HG02763 (cell line): ENCODE results near the gene ZNF316.
"Not testable (repeated sequence)": the region's sequence is repeated elsewhere in the genome, so short reads cannot be mapped to it uniquely, and the experiment has no call there.

Experiments
- ATAC-seq: cut with Tn5 transposase; IDR thresholded peaks from one replicate; pipeline ENCODE4 v1.9.1; 2021; ENCODE audit warnings: mild to moderate bottlenecking, moderate library complexity; ENCODE audit not compliant: unreplicated experiment

ZNF316 gene

GRCh38 chr7:6646465-6646864 is 9.3 kb downstream of the ZNF316 start:
- no peak for ATAC-seq

DNA sequence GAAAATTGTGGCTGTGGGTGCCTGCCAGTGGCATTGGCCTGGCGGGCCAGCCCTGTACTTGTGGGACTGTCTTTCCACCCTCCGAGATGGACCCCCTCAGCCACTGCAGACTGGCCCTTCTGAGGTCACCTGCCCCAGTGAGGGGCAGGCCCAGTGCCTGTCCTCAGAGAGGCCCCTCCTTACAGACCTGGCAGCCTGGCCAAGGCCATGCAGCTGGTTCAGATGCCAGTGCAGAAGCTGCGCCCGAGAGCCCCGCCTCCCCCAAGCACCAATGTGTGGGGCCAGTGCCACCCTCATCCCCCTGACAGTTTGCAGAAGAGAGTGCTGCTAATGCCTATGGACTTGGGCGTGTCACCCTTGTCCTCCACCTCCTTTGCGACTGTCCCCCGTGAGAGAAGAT is 10.0 kb downstream of the ZNF316 start:
- no peak for ATAC-seq

- no peak for ATAC-seq
These were observed 10.4 kb downstream of the ZNF316 start for GRCh38 chr7:6647541-6647940.

DNA sequence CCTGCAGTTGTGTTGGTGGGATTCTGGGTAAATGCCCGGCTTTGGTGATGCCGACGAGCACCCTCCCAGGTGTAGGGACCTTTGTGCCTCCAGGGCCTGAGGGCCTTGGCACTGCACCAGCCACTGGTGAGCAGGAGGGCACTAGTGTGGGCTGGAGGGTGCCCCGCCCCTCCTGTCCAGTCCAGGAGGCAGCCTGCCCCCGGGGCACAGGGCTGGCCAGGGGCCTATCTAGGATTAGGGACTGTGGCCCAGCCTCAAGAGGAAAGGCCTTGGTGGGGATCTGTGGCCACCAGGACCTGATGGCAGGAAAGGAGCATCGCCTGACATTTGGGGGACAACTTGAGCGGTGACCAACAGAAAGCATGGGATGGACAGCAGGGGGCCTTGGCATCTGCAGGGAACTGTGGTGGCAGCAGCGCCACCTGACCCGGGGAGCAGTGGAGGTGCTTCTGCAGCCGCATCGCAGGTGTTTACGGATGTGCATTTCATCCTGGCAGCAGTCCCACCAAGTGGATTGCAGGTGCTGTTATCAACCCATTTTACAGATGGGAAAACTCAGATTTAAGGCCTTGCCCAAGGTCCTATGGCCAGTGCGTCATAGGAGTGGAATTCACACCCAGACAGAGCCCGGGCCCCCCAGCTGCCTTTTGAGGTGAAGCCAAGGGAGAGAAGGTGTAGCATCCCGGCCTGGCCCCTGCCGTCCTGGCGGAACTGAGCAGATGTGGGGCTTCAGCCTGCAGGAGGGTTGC is 11.1 kb downstream of the ZNF316 start:
- no peak for ATAC-seq

- ATAC-seq = no peak
These were observed 11.6 kb downstream of the ZNF316 start for GRCh38 chr7:6648815-6649104.

- no peak for ATAC-seq
These were observed 12.3 kb downstream of the ZNF316 start for GRCh38 chr7:6649241-6649961.

- no peak for ATAC-seq
These were observed 13.0 kb downstream of the ZNF316 start for GRCh38 chr7:6650086-6650485.

DNA sequence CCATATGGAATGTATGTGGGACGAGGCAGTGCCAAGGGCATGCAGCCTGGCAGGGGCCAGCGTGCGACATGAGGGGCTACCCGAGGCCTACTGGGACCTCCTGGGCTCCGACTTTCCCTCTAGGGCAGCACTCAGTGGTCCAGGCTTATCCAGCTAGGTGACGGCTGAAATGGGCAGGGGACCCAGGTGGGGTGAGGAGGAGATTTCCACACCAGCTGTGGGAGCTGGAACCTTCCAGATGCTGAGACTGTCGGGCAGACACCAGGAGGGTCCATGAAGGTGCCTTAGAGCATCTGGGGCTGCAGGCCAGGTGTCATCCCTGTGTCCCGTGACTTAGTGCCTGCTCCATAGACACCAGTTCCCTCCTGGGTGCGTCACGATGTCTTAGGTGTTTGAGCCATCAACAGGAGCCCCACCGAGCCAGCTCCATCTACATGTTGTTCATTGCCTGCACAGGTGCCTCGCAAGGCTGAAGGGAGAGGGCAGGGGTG is 13.4 kb downstream of the ZNF316 start:
- ATAC-seq = no peak

DNA sequence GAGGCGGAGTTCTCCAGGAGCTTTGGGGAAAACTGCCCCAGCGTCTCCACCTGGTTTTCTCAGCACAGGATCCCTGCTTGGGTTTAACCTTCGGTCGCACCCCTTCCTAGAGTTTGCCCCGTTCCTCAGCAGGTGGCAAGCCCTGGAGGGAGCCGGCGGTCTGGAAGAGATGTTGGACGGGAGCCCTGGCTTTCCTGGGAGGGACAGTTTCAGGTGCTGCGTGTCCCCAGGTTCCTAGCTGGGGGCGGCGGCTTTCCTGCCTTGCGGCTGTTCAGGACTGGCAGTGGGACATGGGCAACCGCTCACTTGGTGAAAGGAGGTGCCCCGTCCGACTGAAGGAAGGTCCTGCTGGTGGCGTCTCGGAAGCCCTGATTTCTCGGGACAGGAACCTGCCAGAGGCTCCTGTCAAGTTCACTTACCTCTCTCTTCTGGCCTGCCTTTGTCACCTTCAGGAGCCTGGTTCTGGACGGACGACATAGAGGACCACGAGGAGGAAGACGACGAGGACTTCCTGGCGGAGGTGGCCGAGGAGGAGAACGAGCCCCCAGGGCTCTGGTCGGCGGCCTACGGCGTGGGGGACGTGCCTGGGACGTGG is 14.8 kb downstream of the ZNF316 start:
- no peak for ATAC-seq

DNA sequence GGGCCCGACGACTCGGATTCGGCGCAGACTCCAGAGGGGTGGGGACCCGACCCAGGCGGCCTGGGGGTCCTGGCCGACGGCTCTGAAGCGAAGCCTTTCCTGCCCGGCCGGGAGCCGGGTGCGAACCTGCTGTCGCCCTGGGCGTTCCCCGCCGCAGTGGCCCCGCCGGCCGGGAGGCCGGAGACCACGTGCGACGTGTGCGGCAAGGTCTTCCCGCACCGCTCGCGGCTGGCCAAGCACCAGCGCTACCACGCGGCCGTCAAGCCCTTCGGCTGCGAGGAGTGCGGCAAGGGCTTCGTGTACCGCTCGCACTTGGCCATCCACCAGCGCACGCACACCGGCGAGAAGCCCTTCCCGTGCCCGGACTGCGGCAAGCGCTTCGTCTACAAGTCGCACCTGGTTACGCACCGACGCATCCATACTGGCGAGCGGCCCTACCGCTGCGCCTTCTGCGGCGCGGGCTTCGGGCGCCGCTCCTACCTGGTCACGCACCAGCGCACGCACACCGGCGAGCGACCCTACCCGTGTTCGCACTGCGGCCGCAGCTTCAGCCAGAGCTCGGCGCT is 15.4 kb downstream of the ZNF316 start:
- ATAC-seq = no peak

- no peak for ATAC-seq
These were observed 16.2 kb downstream of the ZNF316 start for GRCh38 chr7:6653071-6654003.

DNA sequence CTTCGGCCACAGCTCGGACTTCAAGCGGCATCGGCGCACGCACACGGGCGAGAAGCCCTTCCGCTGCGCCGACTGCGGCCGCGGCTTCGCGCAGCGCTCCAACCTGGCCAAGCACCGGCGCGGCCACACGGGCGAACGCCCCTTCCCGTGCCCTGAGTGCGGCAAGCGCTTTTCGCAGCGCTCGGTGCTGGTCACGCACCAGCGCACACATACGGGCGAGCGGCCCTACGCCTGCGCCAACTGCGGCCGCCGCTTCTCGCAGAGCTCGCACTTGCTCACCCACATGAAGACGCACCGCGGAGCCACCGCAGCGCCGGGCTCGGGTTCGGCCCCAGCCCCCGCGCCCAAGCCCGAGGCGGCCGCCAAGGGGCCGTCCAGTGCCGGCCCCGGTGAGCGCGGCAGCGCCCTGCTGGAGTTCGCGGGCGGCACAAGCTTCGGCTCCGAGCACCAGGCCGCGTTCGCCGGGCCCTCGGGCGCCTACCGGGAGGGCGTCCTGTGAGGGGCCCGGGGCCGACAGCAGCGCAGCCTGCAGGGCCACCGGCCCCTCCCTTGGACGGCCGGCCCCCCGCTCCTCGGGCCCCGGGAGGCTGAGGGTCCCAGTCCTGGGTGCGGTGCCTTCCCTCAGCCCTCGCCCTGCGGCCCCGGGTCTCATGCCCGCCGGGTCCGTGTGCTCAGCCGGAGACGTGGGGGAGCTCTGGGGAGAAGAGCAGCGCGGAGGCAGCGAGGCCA is 17.2 kb downstream of the ZNF316 start:
- ATAC-seq = no peak

DNA sequence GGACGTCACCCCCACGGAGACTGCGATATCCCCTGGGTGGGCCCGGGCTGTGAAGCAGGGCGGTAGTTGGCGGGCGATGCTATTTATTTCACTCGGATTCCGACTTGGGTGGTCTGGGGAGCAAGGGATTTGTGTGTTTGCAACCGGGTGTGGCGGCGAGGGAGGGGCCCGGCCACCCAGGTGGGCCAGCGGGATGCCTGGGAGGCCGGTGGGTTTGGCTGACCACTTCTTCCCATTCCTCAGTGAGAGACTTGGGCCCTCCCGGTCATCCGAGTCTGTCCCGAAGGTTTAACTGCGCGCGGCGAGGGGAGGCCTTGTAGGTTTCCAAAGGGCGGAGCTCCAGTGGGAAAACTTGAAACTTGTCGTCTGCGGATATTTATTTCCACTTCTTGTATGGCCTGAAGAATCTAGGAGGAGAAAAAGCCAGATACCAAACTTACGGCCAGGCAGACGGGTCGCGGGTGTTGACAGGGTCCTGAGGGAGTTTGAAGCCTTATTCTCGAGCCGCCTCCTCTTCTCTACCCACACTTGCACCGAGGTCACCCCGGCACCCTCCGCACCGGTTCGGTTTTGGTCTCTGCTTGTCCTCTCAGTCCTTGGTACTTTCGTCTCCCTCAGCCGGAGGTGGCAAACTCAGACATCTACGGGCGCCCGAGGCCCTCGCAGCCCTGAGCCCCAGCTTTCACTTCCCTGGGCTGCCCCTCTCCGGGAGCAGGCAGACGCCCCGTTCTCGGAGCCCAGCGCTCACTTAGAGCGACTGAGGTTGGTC is 17.9 kb downstream of the ZNF316 start:
- ATAC-seq = no peak

DNA sequence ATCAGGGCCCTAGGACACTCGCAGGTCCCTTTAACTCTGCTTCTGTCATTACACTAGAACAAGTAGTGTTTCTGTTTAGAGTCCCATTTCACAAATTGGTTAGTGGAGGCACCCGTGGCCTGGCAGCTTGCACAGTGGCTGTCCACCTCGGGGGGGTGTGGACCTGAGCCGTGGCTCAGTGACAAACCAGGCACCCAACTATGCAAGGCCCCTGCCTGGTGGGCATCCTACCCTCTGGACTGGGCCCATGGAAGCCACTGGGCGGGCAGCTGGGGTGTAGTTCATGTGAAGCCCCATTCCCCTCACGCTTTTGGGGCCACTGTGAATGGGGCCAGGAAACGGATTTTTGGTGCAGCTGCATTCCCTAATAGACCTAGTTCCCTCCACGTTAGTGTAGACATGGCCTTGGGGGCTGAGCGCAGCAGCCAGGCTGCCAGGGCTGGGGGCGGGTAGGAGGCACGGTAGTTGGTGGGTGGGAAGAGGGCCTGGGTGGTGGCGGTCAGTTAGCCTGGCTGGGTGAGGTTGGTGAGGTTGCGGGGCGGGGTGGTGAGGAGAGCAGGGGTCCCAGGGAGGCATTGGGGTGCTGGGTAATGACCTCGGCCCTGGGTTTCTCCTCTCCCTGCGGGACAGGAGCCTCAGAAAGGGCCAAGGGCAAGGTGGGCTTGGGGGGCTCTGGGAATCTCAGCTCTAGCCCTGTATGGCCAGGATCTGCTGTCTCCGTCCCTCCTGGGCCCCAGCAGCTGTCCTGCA is 18.7 kb downstream of the ZNF316 start:
- no peak for ATAC-seq

- ATAC-seq = no peak
These were observed 19.3 kb downstream of the ZNF316 start for GRCh38 chr7:6656413-6656812.

- ATAC-seq = no peak
These were observed 21.7 kb downstream of the ZNF316 start for GRCh38 chr7:6658618-6659345.

GRCh38 chr7:6670851-6671250 is 33.7 kb downstream of the ZNF316 start:
- not testable (repeated sequence) for ATAC-seq

- no peak for ATAC-seq
These were observed 38.8 kb downstream of the ZNF316 start for GRCh38 chr7:6675807-6676405.
